HG02623 (cell line): ENCODE results near the gene MAP3K10.

ENCODE experiments used
- ATAC-seq: cut with Tn5 transposase; IDR thresholded peaks from one replicate; pipeline ENCODE4 v1.9.1; 2021; ENCODE audit warnings: moderate library complexity; ENCODE audit not compliant: unreplicated experiment

The MAP3K10 gene

DNA sequence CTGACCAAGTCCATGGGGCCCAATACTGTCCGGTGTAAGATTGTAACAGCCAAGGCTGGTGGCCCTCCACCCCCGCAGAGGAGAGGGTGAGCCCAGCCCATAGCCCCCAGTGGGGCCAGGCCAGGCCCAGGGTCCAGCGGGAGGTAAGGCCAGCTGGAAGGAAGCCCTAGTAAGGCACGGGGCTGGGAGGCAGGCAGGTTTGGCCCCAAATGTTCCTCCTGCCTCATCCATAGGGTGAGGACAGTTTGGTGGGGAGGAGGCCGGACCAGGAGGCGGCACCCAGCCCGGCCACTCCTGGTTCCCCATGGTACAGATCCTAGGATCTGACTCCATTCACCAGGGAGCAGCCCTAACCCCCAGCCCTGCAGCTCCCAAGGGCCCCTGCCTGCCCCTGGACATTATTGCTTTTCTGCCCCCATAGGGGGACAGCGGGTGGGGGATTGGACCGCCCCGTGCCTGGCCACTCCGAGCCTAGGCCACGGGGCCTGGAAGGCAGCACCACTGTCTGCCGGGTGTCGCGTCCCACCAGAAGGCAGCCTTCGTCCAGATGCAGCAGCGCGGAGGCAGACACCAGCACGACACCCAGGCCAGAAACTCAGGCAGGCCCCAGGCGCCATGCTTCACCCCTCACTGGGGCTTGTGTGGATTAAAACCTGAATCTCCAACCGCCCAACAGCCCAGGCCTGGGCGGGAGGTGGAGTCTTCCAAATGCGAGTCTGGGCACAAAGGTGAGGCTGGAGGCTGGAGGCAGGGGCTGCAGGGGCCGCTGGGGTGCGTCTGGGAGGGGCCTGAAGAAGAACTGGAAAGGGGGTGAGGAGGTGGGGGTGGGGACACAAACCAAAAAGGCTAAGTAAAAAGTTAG, 42.0 kb downstream of the MAP3K10 start:
- no peak for ATAC-seq

- no peak for ATAC-seq
Observed at GRCh38 chr19:40233811-40234389, 42.7 kb downstream of the MAP3K10 start.

GRCh38 chr19:40234429-40235237, 43.4 kb downstream of the MAP3K10 start:
- ATAC-seq, result no peak

DNA sequence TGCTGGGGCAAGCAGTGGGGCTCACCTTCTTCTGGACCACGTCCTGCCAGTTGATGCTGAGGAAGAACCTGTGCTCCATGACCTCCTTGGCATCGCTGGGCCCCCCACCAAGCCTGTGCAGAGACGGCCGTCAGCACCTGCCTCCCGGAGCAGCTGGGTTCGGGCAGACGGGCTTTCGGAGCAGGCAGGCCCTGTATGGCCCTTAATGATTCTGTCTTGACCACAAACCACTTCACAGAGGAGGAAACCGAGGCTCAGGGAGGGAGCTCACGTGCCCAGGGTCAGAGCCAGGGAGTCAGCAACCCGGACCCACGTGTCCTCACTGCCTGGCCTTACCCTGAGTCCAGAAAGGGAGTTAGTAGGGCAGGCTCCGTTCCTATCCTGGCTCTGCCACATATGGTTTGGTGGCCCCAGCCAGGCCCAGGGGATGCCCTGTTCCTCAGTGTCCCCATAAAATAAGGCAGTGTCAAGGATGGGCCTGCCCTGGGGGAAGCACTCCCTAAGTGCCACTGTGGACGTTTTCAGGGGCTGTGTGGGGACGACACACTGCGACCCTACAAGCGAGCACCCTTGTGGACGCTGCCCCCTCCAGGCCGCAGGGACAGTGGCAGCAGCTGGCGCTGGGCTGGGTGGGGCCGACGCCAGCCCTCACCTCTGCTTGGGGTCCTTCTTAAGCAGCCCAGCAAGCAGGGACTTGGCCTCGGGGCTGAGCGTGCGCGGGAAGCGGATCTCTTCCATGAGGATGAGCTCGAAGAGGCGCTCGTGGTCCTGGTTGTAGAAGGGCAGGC, 44.2 kb downstream of the MAP3K10 start:
- ATAC-seq, result no peak

- no peak for ATAC-seq
Observed at GRCh38 chr19:40236026-40236355, 44.8 kb downstream of the MAP3K10 start.

GRCh38 chr19:40236366-40236765, 45.1 kb downstream of the MAP3K10 start:
- ATAC-seq, result no peak

DNA sequence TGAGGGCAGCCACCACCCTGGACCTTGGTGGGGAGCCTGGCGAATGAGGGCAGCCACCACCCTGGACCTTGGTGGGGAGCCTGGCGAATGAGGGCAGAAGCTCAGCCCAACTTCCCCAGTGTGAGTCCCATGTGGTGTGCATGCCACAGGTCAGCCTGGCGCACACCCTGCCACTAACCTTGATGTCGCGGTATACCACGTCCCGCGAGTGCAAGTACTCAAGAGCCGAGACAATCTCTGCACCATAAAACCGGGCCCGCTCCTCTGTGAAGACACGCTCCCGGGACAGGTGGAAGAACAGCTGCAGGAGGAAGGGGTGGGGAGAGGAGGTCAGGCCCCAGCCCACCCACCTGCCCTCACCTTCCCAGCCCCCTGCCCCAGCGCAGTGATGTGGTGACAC, 46.6 kb downstream of the MAP3K10 start:
- no peak for ATAC-seq

- no peak for ATAC-seq
Observed at GRCh38 chr19:40238775-40239174, 47.5 kb downstream of the MAP3K10 start.

GRCh38 chr19:40239415-40240226, 48.4 kb downstream of the MAP3K10 start:
- ATAC-seq, result no peak

DNA sequence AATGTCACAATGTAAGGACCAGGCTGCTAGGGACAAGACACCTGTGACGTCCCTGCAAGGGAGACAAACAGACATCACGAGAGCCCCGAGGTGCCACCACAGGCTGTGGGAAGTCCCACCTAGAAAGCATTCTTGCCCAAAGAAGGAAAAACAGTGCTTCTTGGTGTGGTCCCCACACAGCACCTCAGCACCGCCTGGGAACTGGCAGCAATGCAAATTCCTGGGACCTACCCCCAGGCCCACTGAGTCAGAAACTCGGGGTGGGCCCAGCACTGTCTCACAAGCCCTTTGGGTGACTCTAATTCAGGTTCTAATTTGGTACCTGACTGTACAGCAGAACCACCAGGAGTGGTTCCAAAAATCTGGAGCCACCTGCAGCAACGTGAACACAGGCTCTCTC, 49.1 kb downstream of the MAP3K10 start:
- ATAC-seq, result no peak

DNA sequence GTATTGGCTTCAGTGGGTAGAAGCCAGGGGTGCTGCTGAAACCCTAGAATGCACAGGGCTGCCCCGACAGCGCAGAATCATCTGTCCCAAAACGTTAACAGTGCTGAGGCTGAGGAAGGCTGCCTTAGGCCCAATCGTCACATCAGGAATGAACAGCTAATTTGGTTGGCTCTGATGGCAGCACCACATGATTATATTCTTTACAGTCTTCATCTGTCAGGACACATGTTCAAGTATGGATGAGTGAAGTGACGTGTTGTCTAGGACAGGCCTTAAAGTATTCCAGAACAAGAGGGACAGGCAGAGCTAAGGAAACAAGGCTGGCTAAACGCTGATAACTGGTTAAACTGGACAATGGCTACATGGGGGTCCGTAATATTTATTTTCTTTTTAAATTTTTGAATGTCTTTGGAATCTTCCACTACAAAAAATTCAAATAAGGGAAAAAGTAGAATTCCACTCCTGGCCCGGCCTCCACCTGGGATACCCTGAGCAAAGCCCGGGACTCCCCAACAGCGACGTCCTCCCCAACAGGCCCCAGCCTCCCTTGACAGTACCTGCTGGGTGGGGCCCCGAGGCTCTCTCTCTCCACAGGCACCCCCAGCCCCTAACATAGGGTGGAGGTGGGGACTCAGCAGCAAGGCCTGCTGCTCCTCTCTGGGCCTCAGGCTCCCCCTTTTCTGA, 50.0 kb downstream of the MAP3K10 start:
- ATAC-seq, result no peak

GRCh38 chr19:40241809-40242384, 50.7 kb downstream of the MAP3K10 start:
- ATAC-seq, result no peak

GRCh38 chr19:40242480-40242879, 51.3 kb downstream of the MAP3K10 start:
- no peak for ATAC-seq

DNA sequence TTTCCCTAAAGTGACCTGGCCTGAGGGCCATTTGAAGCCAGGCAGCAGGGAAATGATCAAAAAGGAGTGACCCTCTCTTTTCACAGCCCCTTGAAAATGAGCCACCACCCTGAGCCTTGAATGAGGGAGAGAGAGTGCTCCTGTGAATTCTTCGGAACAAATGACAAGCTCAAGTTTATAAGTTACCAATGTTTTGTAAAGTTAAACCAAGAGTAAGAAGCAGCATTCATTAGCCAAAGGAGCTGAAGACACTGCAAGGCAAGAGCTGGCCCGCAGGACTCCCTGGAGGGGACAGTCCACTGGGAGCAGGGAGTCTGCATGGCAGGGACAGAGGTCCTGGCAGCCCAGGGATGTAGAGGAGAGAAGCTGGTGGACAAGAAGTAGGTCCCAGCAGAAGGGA, 52.0 kb downstream of the MAP3K10 start:
- no peak for ATAC-seq

GRCh38 chr19:40244579-40245317, 53.5 kb downstream of the MAP3K10 start:
- ATAC-seq, result no peak

GRCh38 chr19:40245506-40246128, 54.4 kb downstream of the MAP3K10 start:
- no peak for ATAC-seq

DNA sequence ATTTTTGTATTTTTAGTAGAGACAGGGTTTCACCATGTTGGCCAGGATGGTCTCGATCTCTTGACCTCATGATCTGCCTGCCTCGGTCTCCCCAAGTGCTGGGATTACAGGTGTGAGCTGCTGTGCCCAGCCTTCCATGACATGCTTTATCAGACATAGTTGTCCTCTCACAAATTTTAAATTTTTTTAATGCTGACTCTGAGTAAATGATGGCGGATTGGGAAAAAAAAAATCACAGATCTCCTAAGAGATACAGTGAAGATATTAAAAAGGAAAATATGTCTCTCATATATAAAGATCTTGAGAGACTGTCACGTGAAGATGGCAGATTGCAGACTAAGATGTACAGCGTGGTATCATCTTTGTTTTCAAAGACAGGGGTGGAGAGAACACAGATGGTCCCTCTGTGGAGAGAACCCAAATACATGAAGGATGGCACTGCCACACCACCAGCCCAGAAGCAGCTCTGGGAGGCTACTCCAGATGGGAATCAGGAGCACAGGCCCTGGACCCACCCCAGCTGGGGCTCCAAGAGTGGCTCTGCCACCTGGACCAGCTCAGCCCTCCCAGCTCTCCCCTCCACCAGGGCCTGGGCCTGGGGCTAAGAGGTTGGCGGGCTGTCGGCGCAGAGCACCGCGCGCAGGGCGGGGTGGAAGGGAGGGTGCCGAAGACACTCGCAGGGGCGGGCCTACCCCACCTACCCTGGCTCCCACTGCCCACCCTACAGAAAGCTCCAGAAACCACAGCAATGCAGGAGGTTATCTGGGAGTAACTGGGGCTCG, 55.3 kb downstream of the MAP3K10 start:
- no peak for ATAC-seq
